SU-DHL-6 (cell line): Measurements from ENCODE around the gene FANK1.

Experiments
- H2AFZ ChIP-seq: fragments of 200-600 bp; sonication (generic); 2 replicates; pipeline ENCODE4 v1.6.1; 2014; ENCODE audit warnings: low read depth, mild to moderate bottlenecking, moderate library complexity, mixed read lengths, antibody characterized with exemption, low read length; ENCODE audit not compliant: severe bottlenecking
- H3F3A ChIP-seq: fragments of 200-600 bp; shearing (Covaris generic); 2 replicates; pipeline ENCODE4 v1.6.0; 2016; ENCODE audit warnings: antibody characterized with exemption, mild to moderate bottlenecking; ENCODE audit not compliant: insufficient read depth
- H3K27ac ChIP-seq: fragments of 200-600 bp; sonication (generic); 2 replicates; pipeline ENCODE4 v1.5.1; 2016; ENCODE audit warnings: low read depth, mild to moderate bottlenecking, low read length, moderate library complexity, mixed read lengths
- H3K27me3 ChIP-seq: fragments of 200-600 bp; sonication (generic), shearing (Covaris generic); 2 replicates; pipeline ENCODE4 v1.6.0; 2014; ENCODE audit warnings: mild to moderate bottlenecking, low read length
- H3K36me3 ChIP-seq: fragments of 200-600 bp; sonication (generic); 2 replicates; pipeline ENCODE4 v1.6.1; 2014; ENCODE audit warnings: mild to moderate bottlenecking, low read length, mixed read lengths
- H3K4me2 ChIP-seq: fragments of 300-600, 200-600 bp; shearing (Covaris generic), sonication (generic); 2 replicates; pipeline ENCODE4 v1.6.0; 2014; ENCODE audit warnings: low read length, low read depth, mild to moderate bottlenecking; ENCODE audit not compliant: poor library complexity, severe bottlenecking
- H3K4me3 ChIP-seq: fragments of 200-600 bp; sonication (generic); 2 replicates; pipeline ENCODE4 v1.5.1; 2014; ENCODE audit warnings: antibody characterized with exemption, low read length, mild to moderate bottlenecking, mixed read lengths; ENCODE audit not compliant: insufficient read depth, poor library complexity, severe bottlenecking
- H3K79me2 ChIP-seq: fragments of 200-600 bp; sonication (generic); 2 replicates; pipeline ENCODE4 v1.6.1; 2014; ENCODE audit warnings: mild to moderate bottlenecking, low read length, moderate library complexity; ENCODE audit not compliant: insufficient read depth
- H3K9ac ChIP-seq: fragments of 200-600 bp; sonication (generic); 2 replicates; pipeline ENCODE4 v1.7.0; 2014; ENCODE audit warnings: mild to moderate bottlenecking, low read length
- H3K9me2 ChIP-seq: fragments of 200-600 bp; sonication (generic); replicated peaks from 2 replicates; pipeline ENCODE4 v1.6.1; 2014; ENCODE audit warnings: low read length; ENCODE audit not compliant: insufficient read depth
- H3K9me3 ChIP-seq: fragments of 200-600 bp; sonication (generic); 2 replicates; pipeline ENCODE4 v1.6.1; 2014; ENCODE audit warnings: low read length, mixed read lengths; ENCODE audit not compliant: insufficient read depth
- H4K20me1 ChIP-seq: fragments of 200-600 bp; sonication (generic); 2 replicates; pipeline ENCODE4 v1.6.1; 2014; ENCODE audit warnings: low read depth, mild to moderate bottlenecking, antibody characterized with exemption, low read length, moderate library complexity, mixed read lengths
- CTCF ChIP-seq: fragments of 200-600 bp; sonication (generic); IDR thresholded peaks from one replicate; pipeline ENCODE4 v1.5.1; 2017; ENCODE audit warnings: antibody characterized with exemption, mild to moderate bottlenecking, low read length, moderate library complexity; ENCODE audit not compliant: insufficient read depth, poor library complexity, severe bottlenecking
- EZH2phosphoT487 ChIP-seq: fragments of 200-600 bp; sonication (generic), shearing (Covaris generic); conservative IDR thresholded peaks from 2 replicates; pipeline ENCODE4 v1.6.1; 2018; ENCODE audit warnings: mild to moderate bottlenecking, antibody characterized with exemption, low read length, moderate library complexity, mixed read lengths

The FANK1 gene

GRCh38 chr10:125989791-125990190 is 93.4 kb downstream of the FANK1 start:
- no peak overlapping the region for H2AFZ ChIP-seq
- no peaks in the 10 kb centered on the region for H3F3A ChIP-seq
- no peaks in the 10 kb centered on the region for H3K9me3 ChIP-seq
- H3K27ac ChIP-seq: no peak overlapping the region
- H3K4me2 ChIP-seq: no peak overlapping the region
- no peak for TF ChIP-seq CTCF
- no peak for TF ChIP-seq EZH2phosphoT487
- no peak overlapping the region for H3K4me3 ChIP-seq
- H3K36me3 ChIP-seq: no peaks in the 10 kb centered on the region
- H3K27me3 ChIP-seq: no peaks in the 10 kb centered on the region
- no peaks in the 10 kb centered on the region for H3K9me2 ChIP-seq
- no peaks in the 10 kb centered on the region for H4K20me1 ChIP-seq
- H3K9ac ChIP-seq: no peak overlapping the region
- H3K79me2 ChIP-seq: no peaks in the 10 kb centered on the region

- H3K4me3 ChIP-seq: no peak overlapping the region
- H3K27me3 ChIP-seq: no peaks in the 10 kb centered on the region
- no peaks in the 10 kb centered on the region for H3K9me3 ChIP-seq
- H3K9ac ChIP-seq: no peak overlapping the region
- no peaks in the 10 kb centered on the region for H3K36me3 ChIP-seq
- H2AFZ ChIP-seq: no peak overlapping the region
- H3K79me2 ChIP-seq: no peaks in the 10 kb centered on the region
- H4K20me1 ChIP-seq: no peaks in the 10 kb centered on the region
- no peak overlapping the region for H3K27ac ChIP-seq
- no peak overlapping the region for H3K4me2 ChIP-seq
- H3F3A ChIP-seq: no peaks in the 10 kb centered on the region
- no peak for TF ChIP-seq CTCF
- TF ChIP-seq EZH2phosphoT487: no peak
- H3K9me2 ChIP-seq: no peaks in the 10 kb centered on the region
These were observed 94.6 kb downstream of the FANK1 start for GRCh38 chr10:125990974-125991373.

GRCh38 chr10:125991392-125991791 is 95.0 kb downstream of the FANK1 start:
- Histone ChIP-seq H3K36me3 (no peaks in the 10 kb centered on the region), H3K9me3 (no peaks in the 10 kb centered on the region), H3K9ac (no peak overlapping the region), H3K9me2 (no peaks in the 10 kb centered on the region), H3K27ac (no peak overlapping the region), H3K27me3 (no peaks in the 10 kb centered on the region), H4K20me1 (no peaks in the 10 kb centered on the region), H3F3A (no peaks in the 10 kb centered on the region), H2AFZ (no peak overlapping the region), H3K79me2 (no peaks in the 10 kb centered on the region), H3K4me3 (no peak overlapping the region), H3K4me2 (no peak overlapping the region)
- TF ChIP-seq EZH2phosphoT487 (no peak), CTCF (no peak)

- H4K20me1 ChIP-seq: no peaks in the 10 kb centered on the region
- H3K36me3 ChIP-seq: no peaks in the 10 kb centered on the region
- TF ChIP-seq EZH2phosphoT487 (no peak), CTCF (no peak)
- no peak overlapping the region for H2AFZ ChIP-seq
- H3K9me3 ChIP-seq: no peaks in the 10 kb centered on the region
- H3K27ac ChIP-seq: no peak overlapping the region
- no peaks in the 10 kb centered on the region for H3K27me3 ChIP-seq
- H3K9ac ChIP-seq: no peak overlapping the region
- no peak overlapping the region for H3K4me3 ChIP-seq
- H3K4me2 ChIP-seq: no peak overlapping the region
- H3K79me2 ChIP-seq: no peaks in the 10 kb centered on the region
- H3K9me2 ChIP-seq: no peaks in the 10 kb centered on the region
- no peaks in the 10 kb centered on the region for H3F3A ChIP-seq
These were observed 95.9 kb downstream of the FANK1 start for GRCh38 chr10:125992254-125992653.
